WTC11 (cell line): Measurements from ENCODE around the gene TMEM235. TPM values are rescaled to one million over a fixed set of nuclear protein-coding genes. Genes with fewer than 3 reads are reported as not detected.

ENCODE experiments used
- AR ChIP-seq: fragments of 250-450 bp; sonication (Bioruptor Pico); IDR thresholded peaks from 2 replicates; pipeline ENCODE4 v1.9.0; 2021; ENCODE audit warnings: mild to moderate bottlenecking
- ATF6 ChIP-seq: sonication (generic); formaldehyde crosslinking; IDR thresholded peaks from 2 replicates; pipeline ENCODE4 v1.8.1; 2023; ENCODE audit warnings: mild to moderate bottlenecking, missing genetic modification reagents
- E2F4 ChIP-seq: sonication (generic); formaldehyde crosslinking; IDR thresholded peaks from 2 replicates; pipeline ENCODE4 v1.8.1; 2022; ENCODE audit warnings: low read depth, mild to moderate bottlenecking, moderate library complexity, missing genetic modification reagents, borderline replicate concordance
- ELF4 ChIP-seq: sonication (generic); formaldehyde crosslinking; IDR thresholded peaks from 2 replicates; pipeline ENCODE4 v1.8.1; 2022; ENCODE audit warnings: low read depth, mild to moderate bottlenecking, moderate library complexity, missing genetic modification reagents
- ETV6 ChIP-seq: sonication (generic); formaldehyde crosslinking; IDR thresholded peaks from 2 replicates; pipeline ENCODE4 v1.8.1; 2022; ENCODE audit warnings: mild to moderate bottlenecking, missing genetic modification reagents
- FOXP4 ChIP-seq: sonication (generic); formaldehyde crosslinking; IDR thresholded peaks from 2 replicates; pipeline ENCODE4 v1.8.0; 2022; ENCODE audit warnings: mild to moderate bottlenecking, missing genetic modification reagents
- GABPB1 ChIP-seq: sonication (generic); formaldehyde crosslinking; IDR thresholded peaks from 2 replicates; pipeline ENCODE4 v1.8.1; 2023; ENCODE audit warnings: mild to moderate bottlenecking, missing genetic modification reagents
- HMGA2 ChIP-seq: fragments of 250-450 bp; sonication (Bioruptor Pico); IDR thresholded peaks from 2 replicates; pipeline ENCODE4 v1.4.0; 2021; ENCODE audit warnings: mild to moderate bottlenecking, moderate library complexity
- HMGXB4 ChIP-seq: sonication (generic); formaldehyde crosslinking; IDR thresholded peaks from 2 replicates; pipeline ENCODE4 v1.8.1; 2023; ENCODE audit warnings: mild to moderate bottlenecking, moderate library complexity, missing genetic modification reagents
- IRF1 ChIP-seq: sonication (generic); formaldehyde crosslinking; IDR thresholded peaks from 2 replicates; pipeline ENCODE4 v1.8.0; 2023; ENCODE audit warnings: missing genetic modification reagents
- MXD4 ChIP-seq: fragments of 250-450 bp; sonication (Bioruptor Pico); IDR thresholded peaks from 2 replicates; pipeline ENCODE4 v1.8.0; 2021; ENCODE audit warnings: mild to moderate bottlenecking, moderate library complexity, borderline replicate concordance
- NR2C2 ChIP-seq: sonication (generic); formaldehyde crosslinking; IDR thresholded peaks from 2 replicates; pipeline ENCODE4 v1.8.0; 2022; ENCODE audit warnings: mild to moderate bottlenecking, missing genetic modification reagents
- PRDM15 ChIP-seq: sonication (generic); formaldehyde crosslinking; IDR thresholded peaks from 2 replicates; pipeline ENCODE4 v1.8.0; 2022; ENCODE audit warnings: missing genetic modification reagents
- TCF7 ChIP-seq: sonication (generic); formaldehyde crosslinking; IDR thresholded peaks from 2 replicates; pipeline ENCODE4 v1.8.0; 2022; ENCODE audit warnings: mild to moderate bottlenecking, low read depth, missing genetic modification reagents, moderate library complexity
- TP53 ChIP-seq: sonication (generic); formaldehyde crosslinking; IDR thresholded peaks from 2 replicates; pipeline ENCODE4 v1.8.1; 2023; ENCODE audit warnings: mild to moderate bottlenecking, missing genetic modification reagents
- USF2 ChIP-seq: sonication (generic); formaldehyde crosslinking; IDR thresholded peaks from 2 replicates; pipeline ENCODE4 v1.8.1; 2023; ENCODE audit warnings: mild to moderate bottlenecking, missing genetic modification reagents, moderate library complexity
- ZNF121 ChIP-seq: sonication (generic); formaldehyde crosslinking; IDR thresholded peaks from 2 replicates; pipeline ENCODE4 v1.8.0; 2023; ENCODE audit warnings: missing genetic modification reagents
- ZNF138 ChIP-seq: sonication (generic); formaldehyde crosslinking; conservative IDR thresholded peaks from 2 replicates; pipeline ENCODE4 v1.8.1; 2022; ENCODE audit warnings: mild to moderate bottlenecking, moderate library complexity, missing genetic modification reagents
- ZNF263 ChIP-seq: sonication (generic); formaldehyde crosslinking; IDR thresholded peaks from 2 replicates; pipeline ENCODE4 v1.8.1; 2022; ENCODE audit warnings: low read depth, mild to moderate bottlenecking, moderate library complexity, missing genetic modification reagents
- ZNF512 ChIP-seq: sonication (generic); formaldehyde crosslinking; IDR thresholded peaks from 2 replicates; pipeline ENCODE4 v1.8.1; 2022; ENCODE audit warnings: missing genetic modification reagents, borderline replicate concordance
- total RNA-seq: library from RNA; stranded (reverse); gene quantifications from 3 replicates; pipeline ENCODE4 v1.2.3, GENCODE V29; 2021

TMEM235 gene
- total RNA-seq, 1 experiment from 2014 or later: 0.24 TPM

GRCh38 chr17:78250891-78251772, 19.7 kb downstream of the TMEM235 start (continued):
- TF ChIP-seq ZNF512 (CRISPR knock-in tag): no peak
- no peak for TF ChIP-seq PRDM15 (CRISPR knock-in tag)
- no peak for TF ChIP-seq FOXP4 (CRISPR knock-in tag)
- TF ChIP-seq MXD4 (CRISPR knock-in tag): no peak
- no peak for TF ChIP-seq ATF6 (CRISPR knock-in tag)
- no peak for TF ChIP-seq TP53
- no peak for TF ChIP-seq NR2C2 (CRISPR knock-in tag)
- no peak for TF ChIP-seq ZNF121 (CRISPR knock-in tag)
- TF ChIP-seq TCF7 (CRISPR knock-in tag): no peak
- TF ChIP-seq AR (CRISPR knock-in tag): no peak
- TF ChIP-seq USF2 (CRISPR knock-in tag): peak; percentile 72
- peak; percentile 44; the same call in 1 of the 2 replicates for TF ChIP-seq GABPB1
- no peak for TF ChIP-seq HMGA2
- no peak for TF ChIP-seq ZNF138
- no peak for TF ChIP-seq HMGXB4 (CRISPR knock-in tag)
- peak; percentile 51; the same call in 1 of the 2 replicates for TF ChIP-seq ETV6 (CRISPR knock-in tag)
- no peak for TF ChIP-seq IRF1
- TF ChIP-seq ZNF263 (CRISPR knock-in tag): no peak
- no peak for TF ChIP-seq ELF4 (CRISPR knock-in tag)
- no peak for TF ChIP-seq E2F4 (CRISPR knock-in tag)
